Large intestine (tissue), 3 donors: ENCODE measurements around the gene AP4E1. TPM values are rescaled to one million over a fixed set of nuclear protein-coding genes. Genes with fewer than 3 reads are reported as not detected.
"Not testable (repeated sequence)": the region's sequence is repeated elsewhere in the genome, so short reads cannot be mapped to it uniquely, and the experiment has no call there.

ENCODE experiments used
- DNase-seq, 2 donors: peaks; one replicate each; pipeline versions ENCODE4 v3.0.0 to v3.0.0-alpha.2; 2013
- H3K27ac ChIP-seq: one replicate; pipeline ENCODE4 v1.5.1; 2013; ENCODE audit warnings: low read length
- H3K27me3 ChIP-seq: 2 replicates; pipeline ENCODE4 v1.6.1; 2013; ENCODE audit warnings: low read length; ENCODE audit not compliant: control insufficient read depth, insufficient read depth
- H3K36me3 ChIP-seq: 2 replicates; pipeline ENCODE4 v1.6.1; 2013; ENCODE audit warnings: low read length; ENCODE audit not compliant: control insufficient read depth, insufficient read depth
- H3K4me1 ChIP-seq: one replicate; pipeline ENCODE4 v1.6.1; 2013; ENCODE audit warnings: low read length; ENCODE audit not compliant: control insufficient read depth, insufficient read depth
- H3K4me3 ChIP-seq: one replicate; pipeline ENCODE4 v1.5.1; 2013; ENCODE audit warnings: low read length
- H3K9me3 ChIP-seq: one replicate; pipeline ENCODE4 v1.6.1; 2013; ENCODE audit warnings: mild to moderate bottlenecking, low read depth, low read length, moderate library complexity; ENCODE audit not compliant: control insufficient read depth
- WGBS: methylation state at CpG from one replicate; pipeline ENCODE4 v1.1.5; 2013; ENCODE audit warnings: low lambda C conversion rate; ENCODE audit not compliant: insufficient coverage; 5-methylcytosine and 5-hydroxymethylcytosine counted together
- polyA plus RNA-seq: library from polyadenylated mRNA; unstranded; fragments of 120-200 nt; gene quantifications from one replicate; pipeline ENCODE4 v1.2.1, GENCODE V29; 2013

The AP4E1 gene
- polyA plus RNA-seq, 1 donor = 8.8 TPM

GRCh38 chr15:50910426-50910795 is 1.9 kb downstream of the AP4E1 start:
- DNase-seq, H3K9me3 ChIP-seq, H3K4me1 ChIP-seq, H3K36me3 ChIP-seq, H3K4me3 ChIP-seq, H3K27me3 ChIP-seq, H3K27ac ChIP-seq: not testable (repeated sequence)
- 90% methylated on average over 2 of the region's 3 CpGs for WGBS

- peaks cover 3% of the 10 kb centered on the region for H3K4me1 ChIP-seq
- no peaks in the 10 kb centered on the region for H3K9me3 ChIP-seq
- peaks cover 9% of the 10 kb centered on the region for H3K36me3 ChIP-seq
- no peak overlapping the region for H3K4me3 ChIP-seq
- no peak overlapping the region for H3K27ac ChIP-seq
- no peaks in the 10 kb centered on the region for H3K27me3 ChIP-seq
- no CpG with 5 or more reads among the region's 2 CpGs for WGBS
- no peak for DNase-seq
These were observed 2.5 kb downstream of the AP4E1 start for GRCh38 chr15:50911001-50911400.

GRCh38 chr15:50911621-50912020 is 3.1 kb downstream of the AP4E1 start:
- WGBS = 80% methylated on average over 1 of the region's 5 CpGs

GRCh38 chr15:50916400-50916799 is 7.9 kb downstream of the AP4E1 start:
- Histone ChIP-seq H3K4me1 (no peaks in the 10 kb centered on the region), H3K27me3 (no peaks in the 10 kb centered on the region), H3K9me3 (no peaks in the 10 kb centered on the region), H3K4me3 (no peak overlapping the region), H3K36me3 (peaks cover 26% of the 10 kb centered on the region), H3K27ac (no peak overlapping the region)
- 14% methylated on average over 4 of the region's 4 CpGs for WGBS
- peak; percentile 9 to 56 for DNase-seq

More at GRCh38 chr15:50911621-50912020, 3.1 kb downstream of the AP4E1 start:
- H3K36me3 ChIP-seq = peaks cover 10% of the 10 kb centered on the region
- no peaks in the 10 kb centered on the region for H3K9me3 ChIP-seq
- no peaks in the 10 kb centered on the region for H3K27me3 ChIP-seq
- peaks cover 3% of the 10 kb centered on the region for H3K4me1 ChIP-seq
- no peak for DNase-seq
- H3K27ac ChIP-seq = no peak overlapping the region
- no peak overlapping the region for H3K4me3 ChIP-seq

- H3K36me3 ChIP-seq = peaks cover 24% of the 10 kb centered on the region
- DNase-seq = not testable (repeated sequence)
These were observed 10.9 kb downstream of the AP4E1 start for GRCh38 chr15:50919359-50919758.

GRCh38 chr15:50925281-50925680 is 16.8 kb downstream of the AP4E1 start:
- Histone ChIP-seq H3K4me3 (no peak overlapping the region), H3K4me1 (peaks cover 2% of the 10 kb centered on the region), H3K36me3 (peaks cover 26% of the 10 kb centered on the region), H3K9me3 (no peaks in the 10 kb centered on the region), H3K27me3 (no peaks in the 10 kb centered on the region), H3K27ac (no peak overlapping the region)
- DNase-seq = no peak
- no CpG with 5 or more reads among the region's 1 CpG for WGBS

More at GRCh38 chr15:50919359-50919758, 10.9 kb downstream of the AP4E1 start:
- H3K27ac ChIP-seq, H3K4me1 ChIP-seq, H3K4me3 ChIP-seq, H3K9me3 ChIP-seq, H3K27me3 ChIP-seq: not testable (repeated sequence)
- WGBS = 100% methylated on average over 1 of the region's 4 CpGs

GRCh38 chr15:50929062-50929461 is 20.6 kb downstream of the AP4E1 start:
- H3K27me3 ChIP-seq = no peaks in the 10 kb centered on the region
- no peaks in the 10 kb centered on the region for H3K9me3 ChIP-seq
- no peak overlapping the region for H3K4me3 ChIP-seq
- DNase-seq = no peak
- H3K4me1 ChIP-seq = peaks cover 4% of the 10 kb centered on the region
- peaks cover 24% of the 10 kb centered on the region for H3K36me3 ChIP-seq
- no CpG with 5 or more reads among the region's 1 CpG for WGBS
- no peak overlapping the region for H3K27ac ChIP-seq

GRCh38 chr15:50930792-50931191 is 22.3 kb downstream of the AP4E1 start:
- Histone ChIP-seq H3K4me1 (peaks cover 4% of the 10 kb centered on the region), H3K4me3 (no peak overlapping the region), H3K27ac (peak overlapping the region; percentile 56), H3K27me3 (no peaks in the 10 kb centered on the region), H3K36me3 (peaks cover 24% of the 10 kb centered on the region), H3K9me3 (no peaks in the 10 kb centered on the region)
- peak; percentile 33 to 78 for DNase-seq
- 60% methylated on average over 1 of the region's 1 CpG for WGBS

- H3K27me3 ChIP-seq = no peaks in the 10 kb centered on the region
- H3K27ac ChIP-seq = no peak overlapping the region
- no peaks in the 10 kb centered on the region for H3K9me3 ChIP-seq
- peaks cover 18% of the 10 kb centered on the region for H3K36me3 ChIP-seq
- no peak overlapping the region for H3K4me3 ChIP-seq
- 86% methylated on average over 1 of the region's 1 CpG for WGBS
- peaks cover 4% of the 10 kb centered on the region for H3K4me1 ChIP-seq
- DNase-seq = no peak
These were observed 24.9 kb downstream of the AP4E1 start for GRCh38 chr15:50933341-50933740.

- peaks cover 11% of the 10 kb centered on the region for H3K36me3 ChIP-seq
- no CpG with 5 or more reads among the region's 4 CpGs for WGBS
These were observed 30.0 kb downstream of the AP4E1 start for GRCh38 chr15:50938525-50938924.

GRCh38 chr15:50939911-50940310 is 31.4 kb downstream of the AP4E1 start:
- Histone ChIP-seq H3K4me3 (no peak overlapping the region), H3K27ac (peak overlapping the region; percentile 48), H3K36me3 (peaks cover 14% of the 10 kb centered on the region), H3K4me1 (peaks cover 3% of the 10 kb centered on the region), H3K9me3 (no peaks in the 10 kb centered on the region), H3K27me3 (no peaks in the 10 kb centered on the region)
- peak; percentile 5 to 30 for DNase-seq
- WGBS = no CpG with 5 or more reads among the region's 2 CpGs

More at GRCh38 chr15:50938525-50938924, 30.0 kb downstream of the AP4E1 start:
- DNase-seq = no peak
- Histone ChIP-seq H3K9me3 (no peaks in the 10 kb centered on the region), H3K4me1 (peaks cover 3% of the 10 kb centered on the region), H3K27me3 (no peaks in the 10 kb centered on the region), H3K27ac (no peak overlapping the region), H3K4me3 (no peak overlapping the region)
